Lower lobe of right lung (tissue), 2 donors: ENCODE results near the gene IYD. TPM values are rescaled to one million over a fixed set of nuclear protein-coding genes. Genes with fewer than 3 reads are reported as not detected.
A peak's percentile ranks its signal among the peaks of the same experiment; 100 is the strongest.

Source experiments
- ATAC-seq, 2 donors: fragments of 200-7000 bp; cut with Tn5 transposase; one replicate each; pipeline ENCODE4 v1.9.1; 2020 to 2022; ENCODE audit warnings: mild to moderate bottlenecking in 2 of 2, moderate library complexity in 2 of 2
- DNase-seq: peaks from one replicate; pipeline ENCODE4 v3.0.0-alpha.2; 2020
- H3K27ac ChIP-seq: fragments of 200-600 bp; one replicate; pipeline ENCODE4 v1.8.0; 2022
- H3K27me3 ChIP-seq: fragments of 200-600 bp; one replicate; pipeline ENCODE4 v1.8.0; 2022; ENCODE audit warnings: low read depth
- H3K36me3 ChIP-seq: fragments of 200-600 bp; one replicate; pipeline ENCODE4 v1.8.0; 2022; ENCODE audit warnings: mild to moderate bottlenecking
- H3K4me1 ChIP-seq: fragments of 200-600 bp; one replicate; pipeline ENCODE4 v1.8.0; 2022
- H3K4me3 ChIP-seq: fragments of 200-600 bp; one replicate; pipeline ENCODE4 v1.8.0; 2022; ENCODE audit warnings: mild to moderate bottlenecking
- H3K9me3 ChIP-seq: fragments of 200-600 bp; one replicate; pipeline ENCODE4 v1.8.0; 2022
- CTCF ChIP-seq: fragments of 200-600 bp; IDR thresholded peaks from one replicate; pipeline ENCODE4 v1.8.0; 2022; ENCODE audit warnings: antibody characterized with exemption, mild to moderate bottlenecking
- intact Hi-C: fragments of 100-400 bp; cut with DNase I; formaldehyde crosslinking; loops from one replicate; pipeline ENCODE4 v1.11.0; 2022
- total RNA-seq: library from RNA; stranded (reverse); fragmentation: NEBNext Ultra II Directional; extraction: Animal tissue kit (Norgen Biotek cat#: 25700); gene quantifications from one replicate; pipeline ENCODE4 v1.2.1, GENCODE V29; 2021
- donor health status: DM: no; HTN: yes; CAD: no; lungs with severe emphysema.

The IYD gene
- total RNA-seq, 1 donor from 2014 or later, result 1.9 TPM

- Histone ChIP-seq H3K27ac (peak overlapping the region; percentile 69), H3K9me3 (no peaks in the 10 kb centered on the region), H3K27me3 (no peaks in the 10 kb centered on the region), H3K4me1 (peaks cover 20% of the 10 kb centered on the region), H3K4me3 (no peak overlapping the region), H3K36me3 (no peaks in the 10 kb centered on the region)
- ATAC-seq (peak in 1 of 2 donors; percentile 19), DNase-seq (no peak)
- TF ChIP-seq CTCF, result no peak
- intact Hi-C loops, result no loop called here
Observed at GRCh38 chr6:150394899-150395295, 26.1 kb downstream of the IYD start.

GRCh38 chr6:150395388-150396009 lies 26.7 kb downstream of the IYD start:
- TF ChIP-seq CTCF, result peak; percentile 70
- Histone ChIP-seq H3K27me3 (no peaks in the 10 kb centered on the region), H3K27ac (peak overlapping the region; percentile 69), H3K36me3 (no peaks in the 10 kb centered on the region), H3K9me3 (no peaks in the 10 kb centered on the region), H3K4me1 (peaks cover 20% of the 10 kb centered on the region), H3K4me3 (no peak overlapping the region)
- ATAC-seq (peak; percentile 74 to 80), DNase-seq (peak; percentile 59)
- intact Hi-C loops, result no loop called here

- no peak overlapping the region for H3K4me3 ChIP-seq
- H3K36me3 ChIP-seq, result no peaks in the 10 kb centered on the region
- peaks cover 14% of the 10 kb centered on the region for H3K4me1 ChIP-seq
- ATAC-seq, result peak; percentile 71 to 93
- peak overlapping the region; percentile 15 for H3K27ac ChIP-seq
- no peaks in the 10 kb centered on the region for H3K27me3 ChIP-seq
- intact Hi-C loops, result no loop called here
- H3K9me3 ChIP-seq, result no peaks in the 10 kb centered on the region
- no peak for DNase-seq
- TF ChIP-seq CTCF, result no peak
Observed at GRCh38 chr6:150403458-150404246, 34.8 kb downstream of the IYD start.

- intact Hi-C loops, result no loop called here
Observed at GRCh38 chr6:150406948-150407347, 38.1 kb downstream of the IYD start.

GRCh38 chr6:150408842-150409241 lies 40.0 kb downstream of the IYD start:
- ATAC-seq (peak; percentile 28 to 48), DNase-seq (no peak)
- H3K27ac ChIP-seq, result no peak overlapping the region
- no peak overlapping the region for H3K4me3 ChIP-seq
- H3K27me3 ChIP-seq, result no peaks in the 10 kb centered on the region
- H3K36me3 ChIP-seq, result no peaks in the 10 kb centered on the region
- intact Hi-C loops, result no loop called here
- H3K4me1 ChIP-seq, result peaks cover 25% of the 10 kb centered on the region
- no peak for TF ChIP-seq CTCF
- H3K9me3 ChIP-seq, result no peaks in the 10 kb centered on the region

More at GRCh38 chr6:150406948-150407347, 38.1 kb downstream of the IYD start:
- H3K27me3 ChIP-seq, result no peaks in the 10 kb centered on the region
- H3K4me3 ChIP-seq, result no peak overlapping the region
- ATAC-seq, result peak in 1 of 2 donors; percentile 56
- no peak for TF ChIP-seq CTCF
- H3K4me1 ChIP-seq, result peaks cover 35% of the 10 kb centered on the region
- H3K36me3 ChIP-seq, result no peaks in the 10 kb centered on the region
- no peaks in the 10 kb centered on the region for H3K9me3 ChIP-seq
- no peak overlapping the region for H3K27ac ChIP-seq
- DNase-seq, result no peak
